HG02981 (cell line): ENCODE results near the gene CCDC170.
A peak's percentile ranks its signal among the peaks of the same experiment; 100 is the strongest.

Source experiments
- ATAC-seq: cut with Tn5 transposase; IDR thresholded peaks from one replicate; pipeline ENCODE4 v1.9.1; 2021; ENCODE audit warnings: mild to moderate bottlenecking, moderate library complexity; ENCODE audit not compliant: unreplicated experiment

The CCDC170 gene

DNA sequence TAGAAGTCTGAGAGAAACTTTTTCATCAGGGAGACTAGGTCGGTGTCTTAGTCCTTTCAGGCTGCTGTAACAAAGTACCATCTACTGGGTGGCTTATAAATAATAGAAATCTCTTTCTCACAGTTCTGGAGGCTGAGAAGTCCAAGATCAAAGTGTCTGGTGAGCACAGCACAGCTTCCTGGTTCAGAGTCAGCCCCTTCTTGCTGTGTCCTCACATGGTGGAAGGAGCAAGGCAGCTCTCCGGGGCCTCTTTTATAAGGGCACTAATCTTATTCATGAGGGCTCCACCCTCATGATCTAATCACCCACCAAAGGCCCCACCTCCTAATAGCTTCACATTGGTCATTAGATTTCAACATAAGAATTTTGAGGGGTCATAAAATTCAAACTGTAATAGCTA is 122.8 kb downstream of the CCDC170 start:
- no peak for ATAC-seq

DNA sequence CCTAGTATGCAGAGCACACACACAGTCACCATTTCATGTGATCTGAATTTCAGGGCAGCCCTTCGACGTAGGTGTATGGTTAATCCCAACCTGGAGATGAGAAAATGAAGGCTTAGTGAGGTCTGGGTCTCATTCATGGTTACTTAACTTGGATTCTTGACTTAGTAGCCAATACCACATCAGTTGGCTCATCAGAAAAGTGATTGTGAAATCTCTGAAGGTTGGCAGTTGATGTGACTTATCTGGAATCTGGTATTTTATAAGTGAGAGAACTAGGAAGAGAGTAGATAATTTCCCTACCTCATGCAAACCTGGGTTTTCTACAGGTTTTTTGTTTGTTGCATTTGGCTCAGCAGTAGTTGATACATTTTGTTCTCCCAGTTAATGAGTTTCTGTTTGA is 123.7 kb downstream of the CCDC170 start:
- ATAC-seq = no peak

DNA sequence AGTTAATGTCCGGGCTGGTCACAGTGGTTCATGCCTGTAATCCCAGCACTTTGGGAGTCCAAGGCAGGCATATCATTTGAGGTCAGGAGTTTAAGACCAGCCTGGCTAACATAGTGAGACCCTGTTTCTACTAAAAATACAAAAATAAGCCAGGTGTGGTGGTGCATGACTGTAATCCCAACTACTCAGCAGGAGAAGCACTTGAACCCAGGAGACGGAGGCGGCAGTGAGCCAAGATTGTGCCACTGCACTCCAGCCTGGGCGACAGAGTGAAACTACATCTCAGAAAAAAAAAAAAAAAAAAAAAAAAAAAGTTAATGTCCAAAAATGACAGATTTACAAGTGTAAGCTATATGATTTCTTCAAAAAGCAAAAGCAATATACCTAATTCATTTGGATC is 124.9 kb downstream of the CCDC170 start:
- ATAC-seq = no peak

DNA sequence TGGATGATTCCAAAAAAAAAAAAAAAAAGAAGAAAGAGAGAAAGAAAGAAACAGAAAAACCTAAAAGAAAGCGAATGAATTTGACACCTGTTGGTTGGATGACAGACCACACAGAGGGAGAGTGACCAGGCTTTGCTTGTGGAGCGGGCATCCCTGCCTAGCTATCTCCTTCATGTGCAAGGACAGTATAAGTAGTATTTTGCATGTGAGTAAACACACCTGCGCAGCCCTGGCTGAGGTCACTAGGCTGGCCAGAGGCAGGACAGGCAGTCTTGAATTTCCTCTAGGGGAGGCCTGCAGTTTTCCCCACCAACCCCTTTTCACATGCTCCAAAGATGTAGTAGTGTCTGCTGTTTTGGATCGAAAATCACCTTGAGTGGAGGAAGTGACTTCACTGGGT is 126.4 kb downstream of the CCDC170 start:
- ATAC-seq = no peak

DNA sequence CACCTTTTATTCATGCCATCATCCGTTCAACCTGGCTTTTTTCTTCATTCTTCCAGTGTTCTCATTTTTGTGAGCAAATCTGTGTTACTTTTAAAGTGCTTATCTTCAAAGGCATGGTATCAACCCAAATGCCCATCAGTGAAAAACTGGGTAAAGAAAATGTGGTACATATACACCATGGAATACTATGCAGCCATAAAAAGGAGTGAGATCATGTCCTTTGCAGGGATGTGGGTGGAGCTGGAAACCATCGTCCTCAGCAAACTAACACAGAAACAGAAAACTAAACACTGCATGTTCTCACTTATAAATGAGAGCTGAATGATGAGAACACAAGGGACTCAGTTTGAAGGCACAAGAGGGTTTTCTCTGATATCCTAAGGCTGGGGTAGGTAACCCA is 130.3 kb downstream of the CCDC170 start:
- ATAC-seq = no peak

DNA sequence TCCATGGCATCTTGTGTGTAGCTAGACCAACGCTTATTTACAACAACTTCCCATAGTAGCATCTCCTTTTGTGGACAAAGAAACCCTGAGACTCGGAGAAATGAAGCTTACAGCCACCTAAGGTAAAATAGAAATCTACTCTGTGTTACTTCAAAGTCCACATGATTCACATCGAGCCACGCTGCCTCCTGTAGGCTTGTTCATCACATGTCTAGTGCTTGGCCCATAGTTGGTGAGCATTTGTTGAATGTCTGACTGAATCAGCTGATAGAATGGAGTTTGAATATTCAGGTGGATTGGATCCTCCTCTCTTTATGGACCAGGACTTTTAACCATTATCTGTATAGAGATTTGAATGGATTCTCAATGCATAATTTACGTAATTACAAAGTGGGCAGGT is 130.7 kb downstream of the CCDC170 start:
- no peak for ATAC-seq

DNA sequence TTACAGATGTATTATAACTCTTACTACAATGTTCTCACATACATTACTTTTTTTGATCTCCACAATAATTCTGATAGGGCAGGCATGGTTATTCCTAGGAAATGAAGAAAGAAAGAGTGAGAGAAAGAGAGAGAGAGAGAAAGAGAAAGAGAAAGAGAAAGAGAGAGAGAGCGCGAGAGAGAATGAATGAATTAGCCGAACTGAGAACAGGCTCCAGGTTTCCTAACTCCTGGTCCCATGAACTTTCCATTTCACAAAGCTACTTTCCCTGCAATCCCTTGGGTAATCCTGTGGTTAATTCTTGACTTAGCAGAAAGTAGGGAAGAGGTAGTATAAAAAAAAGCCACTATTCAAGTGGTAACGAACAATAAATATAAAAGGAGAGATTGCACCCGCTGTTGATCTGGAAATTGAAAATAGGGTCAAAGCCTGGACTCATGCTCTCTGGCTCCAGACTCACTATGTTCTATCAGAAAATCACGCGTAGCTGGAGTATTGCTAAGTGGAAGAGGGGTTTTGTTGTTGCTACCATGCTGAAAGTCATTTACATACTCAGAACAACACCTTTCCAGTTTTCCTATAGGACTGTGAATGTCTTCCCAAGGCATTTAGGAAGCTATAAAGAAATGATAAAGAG is 131.2 kb downstream of the CCDC170 start:
- ATAC-seq = no peak

DNA sequence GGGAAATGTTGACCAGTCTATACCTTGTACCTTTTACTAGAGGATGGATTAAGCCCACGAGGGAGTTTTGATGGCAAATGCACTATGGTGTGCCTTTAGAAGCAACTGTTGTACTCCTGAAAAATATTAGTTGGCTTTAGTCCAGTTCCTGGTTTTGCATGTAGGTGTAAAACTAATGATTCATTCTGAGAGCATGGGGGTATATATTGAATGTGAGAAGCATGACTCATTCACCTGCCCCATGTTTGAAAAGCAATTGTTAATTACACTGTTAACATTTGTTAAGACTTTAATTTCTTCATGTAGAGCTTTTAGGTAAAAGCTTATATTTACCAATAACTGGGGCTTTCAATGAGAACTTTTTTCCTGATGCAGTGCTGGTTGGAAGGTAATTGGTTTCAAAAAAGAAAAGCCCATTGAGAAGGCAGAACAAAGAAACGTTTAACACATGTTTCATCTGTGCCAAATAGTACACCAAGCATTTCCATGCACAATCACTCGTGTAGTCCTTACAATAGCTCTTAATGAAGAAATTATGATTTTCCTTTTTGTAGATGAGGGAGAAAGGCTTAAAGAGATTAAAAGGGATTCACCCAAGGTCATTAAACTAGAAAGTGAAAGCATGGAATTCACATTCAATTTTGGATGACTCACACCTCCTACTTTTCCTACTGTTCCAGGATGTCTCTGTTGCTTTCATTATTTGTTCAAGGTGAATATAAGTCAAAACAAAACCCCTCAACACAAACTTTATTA is 134.1 kb downstream of the CCDC170 start:
- peak; percentile 52 for ATAC-seq

DNA sequence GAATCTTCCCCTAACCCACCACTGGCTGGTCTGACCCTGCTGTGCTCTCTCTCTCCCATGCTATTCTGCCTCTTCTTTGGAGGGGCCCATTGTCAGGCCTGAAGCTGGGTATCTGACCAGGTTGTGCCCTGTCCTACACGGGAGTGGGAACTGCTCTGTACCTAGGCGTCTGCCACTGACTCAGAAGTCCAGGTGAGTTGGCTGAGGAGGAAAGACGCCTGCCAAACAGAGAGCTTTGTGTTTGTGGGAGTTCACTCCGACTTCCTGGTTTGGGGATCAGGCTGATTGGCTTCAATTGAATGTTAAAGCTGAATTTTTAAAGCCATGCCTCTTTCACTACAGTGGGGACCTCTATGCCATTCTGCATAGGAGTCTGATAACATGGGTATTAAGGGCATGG is 136.0 kb downstream of the CCDC170 start:
- no peak for ATAC-seq

DNA sequence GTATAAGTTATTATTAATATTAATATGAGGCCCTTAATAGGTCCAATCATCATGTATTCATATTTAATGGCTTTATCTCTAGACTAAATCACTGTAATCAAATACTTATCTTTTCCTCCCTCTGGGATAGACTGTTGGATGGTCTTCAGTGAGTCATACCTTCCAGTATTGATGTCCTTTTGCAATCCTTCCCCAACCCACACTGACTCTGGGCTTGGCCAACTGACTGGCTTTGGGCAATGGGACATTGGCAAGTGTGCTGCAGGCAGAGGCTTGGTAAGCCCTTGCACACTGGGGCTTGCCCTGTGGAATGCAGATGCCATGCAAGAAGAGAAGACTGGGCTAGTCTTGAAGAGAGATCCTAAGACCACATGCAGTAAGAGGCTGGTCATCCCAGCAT is 136.6 kb downstream of the CCDC170 start:
- no peak for ATAC-seq

DNA sequence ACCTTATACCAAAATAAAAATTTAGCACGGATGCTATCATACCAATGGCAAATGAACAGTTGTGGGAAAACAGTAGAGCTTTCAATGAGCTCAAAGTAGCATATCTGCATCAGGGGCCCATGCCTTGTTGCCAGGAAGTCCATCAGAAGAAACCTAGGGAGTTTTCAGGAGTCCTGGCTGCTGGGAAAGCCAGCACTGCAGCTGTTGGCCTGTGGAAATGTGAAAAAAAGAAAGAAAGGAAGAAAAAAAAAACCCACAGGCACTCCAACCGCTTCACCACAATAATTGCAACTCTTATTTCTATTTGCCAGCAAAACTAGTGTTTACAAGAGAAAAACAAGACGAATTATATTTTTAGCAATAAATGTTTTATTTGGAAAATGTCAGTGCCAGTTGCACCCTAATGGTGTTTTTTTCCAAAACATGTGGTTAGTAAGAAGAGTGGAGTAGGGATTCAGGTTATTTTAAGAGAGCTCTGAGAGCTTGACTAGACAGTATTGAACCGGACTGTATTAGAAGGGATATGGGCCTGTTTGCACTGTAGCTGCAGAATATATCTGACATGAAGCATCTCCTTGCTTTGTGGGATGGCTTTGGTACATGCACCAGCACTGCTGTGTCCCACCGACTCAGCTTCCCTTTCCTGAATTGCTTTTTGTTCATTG is 137.3 kb downstream of the CCDC170 start:
- ATAC-seq = no peak

DNA sequence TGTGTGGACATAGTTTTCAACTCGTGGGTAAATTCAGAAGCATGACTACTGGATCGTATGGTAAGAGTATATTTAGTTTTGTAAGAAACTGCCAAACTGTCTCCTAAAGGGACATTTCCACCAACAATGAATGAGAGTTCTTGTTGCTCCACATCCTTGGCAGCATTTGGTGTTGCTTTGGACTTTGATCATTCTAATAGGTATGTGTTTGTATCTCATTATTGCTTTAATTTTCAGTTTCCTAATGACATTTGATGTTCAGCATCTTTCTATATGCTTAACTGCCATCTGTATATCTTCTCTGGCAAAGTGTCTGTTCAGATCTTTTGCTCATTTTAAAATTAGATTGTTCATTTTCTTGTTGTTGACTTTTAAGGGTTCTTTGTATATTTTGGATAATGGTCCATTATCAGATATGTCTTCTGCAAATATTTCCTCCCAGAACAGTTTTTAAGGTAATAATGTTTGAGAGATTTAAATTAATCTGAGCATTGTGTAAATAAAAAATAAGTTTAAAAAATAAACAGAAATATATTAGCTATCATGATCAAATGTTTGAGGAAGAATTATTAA is 138.7 kb downstream of the CCDC170 start:
- ATAC-seq = no peak

DNA sequence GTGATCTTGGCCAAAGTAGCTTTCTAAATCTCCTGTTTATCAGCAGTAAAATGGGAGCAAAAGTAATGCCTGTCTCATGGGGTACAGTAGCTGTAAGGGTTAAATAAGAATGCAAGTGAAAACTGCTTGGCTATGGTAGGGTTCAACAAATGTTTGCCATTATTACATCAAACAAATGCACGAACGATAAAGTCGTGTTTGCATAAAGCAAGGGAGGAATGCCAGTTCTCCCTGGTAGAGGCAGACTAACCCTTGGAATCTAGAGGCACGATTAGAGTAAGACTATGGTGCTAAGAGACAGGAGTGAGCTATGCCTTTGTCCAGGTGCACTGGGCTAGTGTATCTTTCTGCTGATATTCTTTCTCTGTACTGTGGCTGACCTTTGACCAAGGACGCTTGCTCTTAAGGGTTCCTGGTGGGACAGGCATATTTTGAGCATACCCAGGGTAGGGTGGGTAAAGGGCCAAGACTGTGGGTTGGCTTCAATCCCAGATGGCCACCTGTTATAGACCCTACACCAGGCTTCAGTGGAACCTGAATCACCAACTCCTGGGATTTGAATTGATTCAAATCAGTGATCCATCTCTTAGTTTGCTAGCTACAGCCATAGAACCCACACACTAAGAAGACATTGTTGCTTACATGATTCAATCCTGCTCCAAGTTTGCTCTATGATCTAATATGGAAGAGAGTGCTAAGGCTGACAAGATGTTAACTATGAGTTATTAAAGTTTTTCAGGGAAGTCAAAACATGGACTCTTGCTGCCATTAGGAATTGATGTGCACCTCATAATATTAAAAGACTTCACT is 139.9 kb downstream of the CCDC170 start:
- no peak for ATAC-seq

DNA sequence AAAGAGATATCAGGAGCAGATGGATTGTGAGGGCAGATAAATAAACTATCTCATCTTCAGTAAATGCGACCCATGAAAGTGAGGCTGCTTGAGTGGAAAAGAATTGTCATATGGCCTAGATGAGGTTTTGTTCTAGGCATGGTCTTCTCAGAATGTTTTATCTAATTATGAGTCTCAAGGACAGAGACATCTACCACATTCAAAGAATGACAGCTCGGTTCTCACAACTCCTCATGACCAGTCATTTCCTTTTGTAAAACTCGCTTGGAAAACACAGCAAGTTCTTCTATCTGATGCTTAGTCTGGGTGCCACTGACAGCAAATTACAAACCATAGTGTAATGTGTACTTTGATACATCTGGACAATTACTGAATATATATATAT is 140.5 kb downstream of the CCDC170 start:
- no peak for ATAC-seq

DNA sequence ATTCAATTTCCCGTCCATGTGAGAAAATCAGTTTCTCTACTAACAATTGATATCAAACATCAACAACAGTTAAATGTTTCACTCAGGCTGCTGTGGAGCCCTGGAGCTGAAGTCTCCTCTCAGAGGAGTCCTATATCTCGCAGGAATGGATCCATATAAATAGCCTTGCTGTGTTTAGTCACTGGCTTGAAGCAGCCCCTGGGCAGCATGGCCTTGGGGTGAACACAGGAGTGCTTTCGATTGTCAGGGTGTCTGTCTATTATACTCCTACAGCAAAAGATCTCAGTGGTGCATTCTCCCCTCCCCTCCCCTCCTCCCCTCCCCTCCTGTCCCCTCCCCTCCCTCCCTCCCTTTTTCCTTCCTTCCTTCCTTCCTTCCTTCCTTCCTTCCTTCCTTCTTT is 141.9 kb downstream of the CCDC170 start:
- no peak for ATAC-seq

DNA sequence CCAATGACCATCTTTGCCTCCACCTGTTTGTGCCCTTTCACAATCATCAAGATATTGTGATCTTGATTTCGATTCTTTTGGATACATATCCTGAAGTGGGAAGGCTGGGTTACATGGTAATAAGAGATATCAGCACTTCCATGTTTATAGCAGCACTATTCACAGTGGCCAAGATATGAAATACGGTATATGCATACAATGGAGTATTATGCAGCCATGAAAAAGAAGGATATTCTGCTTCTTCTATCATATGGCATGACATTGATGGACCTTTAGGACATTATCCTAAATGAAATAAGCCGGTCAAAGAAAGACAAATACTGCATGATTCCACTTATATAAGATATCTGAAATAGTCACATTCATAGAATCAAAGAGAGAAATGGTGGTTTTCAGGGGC is 144.0 kb downstream of the CCDC170 start:
- ATAC-seq = no peak

DNA sequence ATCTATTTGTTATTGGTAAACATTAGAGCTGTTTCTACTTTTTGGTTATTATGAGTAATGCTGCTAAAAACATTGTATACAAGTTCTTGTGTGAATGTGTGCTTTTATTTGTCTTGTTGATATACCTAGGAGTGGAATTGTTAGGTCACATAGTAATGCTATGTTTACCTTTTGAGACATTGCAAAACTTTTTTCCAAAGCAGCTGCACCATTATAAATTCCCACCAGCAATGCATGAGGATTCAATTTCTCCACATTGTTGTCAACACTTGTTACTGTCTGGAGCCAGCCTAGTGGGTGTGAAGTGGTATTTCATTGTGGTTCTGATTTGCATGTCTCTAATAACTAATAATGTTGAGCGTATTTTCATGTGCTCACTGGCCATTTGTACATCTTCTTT is 145.9 kb downstream of the CCDC170 start:
- ATAC-seq = no peak

DNA sequence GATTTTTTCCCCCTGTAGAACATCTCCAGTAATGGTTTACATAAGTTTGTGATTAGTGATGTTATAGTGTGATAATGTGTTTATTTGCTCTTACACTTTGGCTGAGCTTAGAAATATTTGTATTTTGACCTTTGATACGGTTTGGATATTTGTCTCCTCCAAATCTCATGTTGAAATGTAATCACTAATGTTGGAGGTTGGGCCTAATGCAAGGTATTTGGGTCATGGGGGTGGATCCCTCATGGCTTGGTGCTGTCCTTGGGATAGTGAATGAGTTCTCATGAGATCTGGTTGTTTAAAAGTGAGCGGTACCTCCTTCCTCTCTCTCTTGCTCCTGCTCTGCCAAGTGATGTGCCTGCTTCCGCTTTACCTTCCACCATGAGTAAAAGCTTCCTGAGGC is 147.2 kb downstream of the CCDC170 start:
- no peak for ATAC-seq

DNA sequence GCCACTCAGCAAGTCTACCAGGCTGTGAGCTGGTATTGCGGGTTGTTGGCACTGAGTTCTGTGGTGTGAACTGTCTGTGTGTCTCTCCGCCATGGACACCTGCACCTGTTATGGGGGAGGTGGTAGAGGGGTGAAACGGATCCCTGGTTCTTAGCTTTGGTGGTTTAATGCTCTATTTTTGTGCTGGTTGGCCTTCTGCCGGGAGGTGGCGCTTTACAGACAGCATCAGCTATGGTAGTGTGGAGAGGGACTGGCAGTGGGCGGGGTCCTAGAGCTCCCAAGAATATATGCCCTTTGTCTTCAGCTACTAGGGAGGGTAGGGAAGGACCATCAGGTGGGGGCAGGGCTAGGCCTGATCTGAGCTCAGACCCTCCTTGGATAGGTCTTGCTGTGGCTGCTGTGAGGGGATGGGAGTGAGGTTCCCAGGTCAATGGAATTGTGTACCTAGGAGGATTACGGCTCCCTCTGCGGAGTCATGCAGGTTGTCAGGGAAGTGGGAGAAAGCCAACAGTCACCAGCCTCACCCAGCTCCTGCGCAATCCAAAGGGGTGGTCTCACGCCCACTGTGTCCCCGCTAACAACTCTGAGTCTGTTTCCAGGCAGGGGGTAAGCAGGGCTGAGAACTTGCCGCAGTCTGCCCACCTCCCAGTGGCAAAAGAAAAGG is 154.3 kb downstream of the CCDC170 start:
- ATAC-seq = no peak

DNA sequence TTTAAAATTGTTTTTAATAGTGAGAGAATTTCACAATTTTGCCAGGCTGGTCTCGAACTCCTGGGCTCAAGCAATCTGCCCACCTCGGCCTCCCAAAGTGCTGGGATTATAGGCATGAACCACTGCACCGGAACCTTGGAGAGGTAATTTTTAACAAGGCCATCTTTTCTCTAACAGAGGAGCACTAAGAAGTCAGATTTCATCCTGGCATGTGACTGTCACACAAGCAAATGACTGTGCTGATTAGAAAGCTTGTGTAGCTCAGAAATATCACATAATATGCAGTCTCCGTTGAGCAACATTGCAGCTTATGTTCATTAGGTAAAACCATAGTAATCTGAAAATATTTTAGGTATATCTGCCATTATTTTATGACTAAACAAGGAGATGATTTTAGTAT is 156.0 kb downstream of the CCDC170 start:
- no peak for ATAC-seq

DNA sequence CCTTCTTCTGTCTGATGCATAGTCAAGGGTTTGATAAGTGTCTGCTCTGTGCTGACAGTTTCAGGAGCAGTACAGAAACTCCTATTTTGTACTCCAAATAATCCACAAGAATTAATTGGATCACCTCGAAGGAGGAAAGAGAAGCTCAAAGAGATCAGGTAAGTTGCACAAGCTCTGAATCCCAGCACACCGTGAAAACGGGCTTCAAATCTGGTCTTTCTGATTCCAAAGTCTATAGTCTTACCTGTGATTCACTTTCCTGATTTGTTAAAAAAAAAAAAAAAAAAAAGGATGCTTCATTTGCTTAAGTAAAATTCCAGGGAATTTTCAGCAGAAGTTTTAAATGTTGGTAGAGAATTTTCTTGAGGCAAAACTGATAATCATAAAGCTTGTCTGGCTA is 157.8 kb downstream of the CCDC170 start:
- ATAC-seq = no peak
